Lower leg skin (tissue), 3 donors: Measurements from ENCODE around the gene PAFAH1B2.

Experiments used
- CTCF ChIP-seq, 3 donors: fragments of 450-650 bp; IDR thresholded peaks; one replicate each; pipeline ENCODE4 v1.5.1; 2016; ENCODE audit warnings: antibody characterized with exemption in 3 of 3, mild to moderate bottlenecking in 3 of 3, moderate library complexity in 2 of 3
- POLR2A ChIP-seq, 2 donors: fragments of 450-650 bp; IDR thresholded peaks; one replicate each; pipeline ENCODE4 v1.6.1; 2016 to 2017; ENCODE audit warnings: antibody characterized with exemption in 2 of 2, mild to moderate bottlenecking in 1 of 2, moderate library complexity in 1 of 2

GRCh38 chr11:117203069-117203407 is 59.0 kb downstream of the PAFAH1B2 start:
- no peak for TF ChIP-seq CTCF (IDR thresholded peaks at IDR 0.05)
- no peak for TF ChIP-seq POLR2A (IDR thresholded peaks at IDR 0.05)
